Esophagus (tissue), 2 donors: ENCODE data around the gene SPR. TPM values are rescaled to one million over a fixed set of nuclear protein-coding genes. Genes with fewer than 3 reads are reported as not detected.

Experiments used
- H3K27ac ChIP-seq, 2 donors: one replicate each; pipeline ENCODE4 v1.5.1; 2013; ENCODE audit warnings: low read depth in 2 of 2, mild to moderate bottlenecking in 2 of 2, inconsistent platforms in 1 of 2, low read length in 1 of 2, moderate library complexity in 1 of 2
- H3K27me3 ChIP-seq, 2 donors: one replicate each; pipeline ENCODE4 v1.6.1; 2013; ENCODE audit warnings: low read length in 2 of 2, control low read depth in 1 of 2, mild to moderate bottlenecking in 1 of 2; ENCODE audit not compliant: insufficient read depth in 2 of 2, control insufficient read depth in 1 of 2
- H3K36me3 ChIP-seq, 2 donors: one replicate each; pipeline ENCODE4 v1.6.1; 2013; ENCODE audit warnings: low read length in 1 of 2; ENCODE audit not compliant: control insufficient read depth in 2 of 2, insufficient read depth in 2 of 2
- H3K4me1 ChIP-seq, 2 donors: one replicate each; pipeline ENCODE4 v1.6.1; 2013; ENCODE audit warnings: low read length in 1 of 2; ENCODE audit not compliant: control insufficient read depth in 2 of 2, insufficient read depth in 2 of 2
- H3K4me3 ChIP-seq, 2 donors: one replicate each; pipeline ENCODE4 v1.5.1; 2013; ENCODE audit warnings: low read length in 2 of 2, mild to moderate bottlenecking in 2 of 2, low read depth in 1 of 2, moderate library complexity in 1 of 2
- H3K9me3 ChIP-seq, 2 donors: one replicate each; pipeline ENCODE4 v1.6.1; 2013; ENCODE audit warnings: mild to moderate bottlenecking in 2 of 2, low read depth in 1 of 2, low read length in 1 of 2, moderate library complexity in 1 of 2; ENCODE audit not compliant: control insufficient read depth in 2 of 2, insufficient read depth in 1 of 2
- WGBS, 2 donors: extraction: QIAGEN DNeasy Blood & Tissue Kit; methylation state at CpG; one replicate each; pipeline ENCODE4 v1.1.7; 2013; 5-methylcytosine and 5-hydroxymethylcytosine counted together
- polyA plus RNA-seq, 2 donors: library from polyadenylated mRNA; stranded (reverse); fragments of 200-250 nt; gene quantifications; one replicate each; pipeline ENCODE4 v1.2.3, GENCODE V29; 2013
- donor health status: healthy with polysubstance abuse.
- donor health status: Bipolar disorder and iron deficiency.

Gene SPR
- 10 to 100 TPM; 17.2 to 18.2 TPM for polyA plus RNA-seq

DNA sequence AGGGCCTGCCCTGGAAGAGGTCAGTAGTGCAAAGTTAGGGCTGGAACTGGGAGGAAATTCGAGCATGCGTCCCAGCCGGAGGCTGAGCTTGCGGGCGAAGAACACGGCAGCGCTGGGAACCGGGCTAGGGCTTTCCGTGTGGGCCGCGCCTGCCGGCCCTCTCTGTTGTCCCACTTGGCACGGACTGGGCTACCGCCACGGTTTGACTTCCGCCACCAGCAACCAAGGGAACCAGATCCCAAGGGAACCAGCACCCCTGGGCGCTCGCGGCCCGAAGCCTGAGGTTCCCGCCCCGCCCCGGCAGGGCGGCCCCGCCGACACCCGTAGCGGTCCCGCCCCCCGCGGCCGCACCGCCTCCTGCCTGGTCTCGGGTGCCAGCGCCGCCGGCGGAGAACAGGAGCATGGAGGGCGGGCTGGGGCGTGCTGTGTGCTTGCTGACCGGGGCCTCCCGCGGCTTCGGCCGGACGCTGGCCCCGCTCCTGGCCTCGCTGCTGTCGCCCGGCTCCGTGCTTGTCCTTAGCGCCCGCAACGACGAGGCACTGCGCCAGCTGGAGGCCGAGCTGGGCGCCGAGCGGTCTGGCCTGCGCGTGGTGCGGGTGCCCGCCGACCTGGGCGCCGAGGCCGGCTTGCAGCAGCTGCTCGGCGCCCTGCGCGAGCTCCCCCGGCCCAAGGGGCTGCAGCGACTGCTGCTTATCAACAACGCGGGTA, at the start of gene SPR:
TSS of gene SPR (plus strand) at position 377 of the 708 bp plus-strand sequence. CDS start at position 402, 25 bp downstream.
- Histone ChIP-seq H3K27me3 (no peaks in the 10 kb centered on the region), H3K4me3 (peak within 1 kb of the TSS; percentile 81 to 84), H3K36me3 (peaks cover 0 to 2% of the 10 kb centered on the region in 2 donors), H3K4me1 (peaks cover 3 to 7% of the 10 kb centered on the region in 2 donors), H3K27ac (peak within 1 kb of the TSS; percentile 85), H3K9me3 (no peaks in the 10 kb centered on the region)
- 1% methylated on average over 71 to 76 of the region's 76 CpGs for WGBS, 2 donors

DNA sequence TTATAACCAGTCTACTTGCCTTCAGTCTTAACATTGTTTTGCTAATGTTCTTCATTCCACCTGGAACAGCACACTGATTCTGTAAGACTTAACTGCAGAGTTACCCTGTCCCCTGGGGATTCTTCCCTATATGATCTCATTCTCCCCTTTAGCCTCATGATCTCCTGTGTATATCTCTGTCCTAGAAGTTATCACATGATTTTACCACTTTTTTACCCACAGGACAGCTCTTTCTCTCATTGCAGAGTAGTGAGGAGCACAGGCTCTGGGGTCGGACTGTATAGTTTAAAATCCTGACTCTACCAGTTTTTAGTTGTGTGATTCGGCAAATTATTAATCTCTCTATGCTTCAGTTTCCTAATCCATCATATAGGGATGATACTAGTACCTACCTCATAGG, 47.1 kb upstream of the SPR start:
- Histone ChIP-seq H3K27me3 (no peaks in the 10 kb centered on the region), H3K4me1 (no peaks in the 10 kb centered on the region), H3K27ac (no peak overlapping the region), H3K9me3 (no peaks in the 10 kb centered on the region), H3K4me3 (no peak overlapping the region), H3K36me3 (no peaks in the 10 kb centered on the region)
- WGBS, 2 donors = 91 to 94% methylated on average over 2 of the region's 2 CpGs

DNA sequence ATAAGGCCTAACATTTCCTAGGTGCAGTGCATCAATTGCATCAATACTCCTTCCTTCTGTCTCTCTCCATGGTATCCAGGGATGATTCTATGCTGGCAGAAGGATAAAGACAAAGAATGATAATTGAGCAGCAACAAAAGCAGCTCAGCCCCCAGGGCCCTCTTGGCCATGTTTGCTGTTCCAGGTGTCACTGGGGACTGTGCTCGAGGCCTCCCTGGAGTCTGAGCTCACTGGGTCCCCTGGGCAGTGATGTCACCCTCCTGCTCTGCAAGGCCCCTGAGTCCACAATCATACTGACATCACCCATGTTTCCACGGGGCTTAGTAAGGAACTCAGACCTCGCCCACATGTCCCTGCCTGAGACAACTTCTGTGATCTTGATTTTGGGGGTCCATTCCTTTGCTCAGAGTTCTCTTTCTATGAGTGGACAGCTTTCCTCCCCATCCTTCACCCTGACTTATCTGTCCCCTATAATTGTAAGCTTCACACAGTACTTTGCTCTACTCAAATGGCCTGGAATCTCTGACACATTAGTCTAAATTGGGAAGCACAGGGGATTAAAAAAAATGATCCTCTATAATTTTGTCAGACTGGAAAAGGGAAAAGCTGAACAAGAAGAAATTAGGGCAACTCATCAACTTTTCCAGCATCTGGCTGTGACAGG, 45.6 kb upstream of the SPR start:
- Histone ChIP-seq H3K27ac (no peak overlapping the region), H3K36me3 (no peaks in the 10 kb centered on the region), H3K27me3 (no peaks in the 10 kb centered on the region), H3K4me1 (no peaks in the 10 kb centered on the region), H3K4me3 (no peak overlapping the region), H3K9me3 (no peaks in the 10 kb centered on the region)
- WGBS, 2 donors = 67% methylated on average over 3 of the region's 3 CpGs

DNA sequence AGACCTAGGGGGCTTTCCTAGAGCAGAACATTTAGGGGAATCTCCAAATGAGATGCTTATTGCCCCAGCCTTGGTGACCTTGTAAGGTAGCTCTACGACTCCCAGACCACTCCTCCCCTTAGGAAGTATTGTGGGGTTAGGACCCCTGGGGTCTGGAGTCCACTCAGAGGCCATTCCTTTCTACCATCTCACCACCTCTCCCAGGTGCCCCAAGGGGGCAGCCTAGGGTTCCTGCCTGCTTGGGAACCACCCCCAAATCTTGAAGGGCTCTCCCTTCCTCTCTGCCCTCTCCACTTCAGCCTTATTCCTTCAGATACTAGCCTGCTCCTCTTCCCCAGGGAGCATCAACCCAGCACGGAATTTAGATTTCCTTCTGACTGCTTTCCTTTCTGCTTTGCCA, 43.9 kb upstream of the SPR start:
- Histone ChIP-seq H3K27me3 (no peaks in the 10 kb centered on the region), H3K27ac (no peak overlapping the region), H3K9me3 (no peaks in the 10 kb centered on the region), H3K36me3 (no peaks in the 10 kb centered on the region), H3K4me3 (no peak overlapping the region), H3K4me1 (no peaks in the 10 kb centered on the region)
- 69 to 74% methylated on average over 2 of the region's 2 CpGs for WGBS, 2 donors

DNA sequence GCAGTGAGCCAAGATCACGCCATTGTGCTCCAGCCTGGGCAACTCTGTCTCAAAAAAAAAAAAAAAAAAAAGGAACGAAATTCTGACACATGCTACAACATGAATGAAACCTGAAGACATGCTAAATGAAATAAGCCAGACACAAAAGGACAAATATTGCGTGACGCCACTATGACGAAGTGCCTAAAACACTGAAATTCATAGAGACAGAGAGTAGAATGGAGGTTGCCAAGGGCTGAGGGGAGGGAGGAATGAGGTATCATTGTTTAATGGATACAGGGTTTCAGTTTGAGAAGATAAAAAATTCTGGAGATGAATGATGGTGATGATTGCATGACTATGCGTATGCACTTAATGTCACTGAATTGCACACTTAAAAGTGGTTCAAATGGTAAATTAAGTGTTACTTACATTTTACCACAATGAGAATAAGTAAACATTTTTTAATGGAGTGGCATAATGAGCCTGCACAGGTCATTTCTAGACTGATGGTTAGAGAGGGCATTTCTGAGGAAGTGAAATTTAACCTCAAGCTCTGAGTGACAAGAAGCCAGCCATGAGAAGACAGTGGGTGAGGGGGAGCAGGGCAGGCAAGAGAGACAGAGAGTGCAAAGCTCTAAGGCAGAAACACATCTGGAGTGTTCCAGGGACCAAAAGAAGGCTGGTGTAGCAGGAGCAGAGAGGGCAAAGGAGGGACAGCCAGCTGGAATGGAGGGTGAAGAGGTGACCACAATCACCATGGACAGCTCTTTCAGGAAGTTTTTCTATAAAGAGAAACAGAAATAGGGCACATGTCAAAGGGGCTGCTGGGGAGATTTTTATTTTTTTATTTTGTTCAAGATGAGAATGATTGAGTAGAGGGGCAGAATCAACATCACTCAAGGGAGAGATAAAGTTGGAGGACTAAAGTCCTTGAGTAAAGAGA, 40.8 kb upstream of the SPR start:
- H3K27ac ChIP-seq = no peak overlapping the region
- 56 to 71% methylated on average over 6 of the region's 6 CpGs for WGBS, 2 donors

DNA sequence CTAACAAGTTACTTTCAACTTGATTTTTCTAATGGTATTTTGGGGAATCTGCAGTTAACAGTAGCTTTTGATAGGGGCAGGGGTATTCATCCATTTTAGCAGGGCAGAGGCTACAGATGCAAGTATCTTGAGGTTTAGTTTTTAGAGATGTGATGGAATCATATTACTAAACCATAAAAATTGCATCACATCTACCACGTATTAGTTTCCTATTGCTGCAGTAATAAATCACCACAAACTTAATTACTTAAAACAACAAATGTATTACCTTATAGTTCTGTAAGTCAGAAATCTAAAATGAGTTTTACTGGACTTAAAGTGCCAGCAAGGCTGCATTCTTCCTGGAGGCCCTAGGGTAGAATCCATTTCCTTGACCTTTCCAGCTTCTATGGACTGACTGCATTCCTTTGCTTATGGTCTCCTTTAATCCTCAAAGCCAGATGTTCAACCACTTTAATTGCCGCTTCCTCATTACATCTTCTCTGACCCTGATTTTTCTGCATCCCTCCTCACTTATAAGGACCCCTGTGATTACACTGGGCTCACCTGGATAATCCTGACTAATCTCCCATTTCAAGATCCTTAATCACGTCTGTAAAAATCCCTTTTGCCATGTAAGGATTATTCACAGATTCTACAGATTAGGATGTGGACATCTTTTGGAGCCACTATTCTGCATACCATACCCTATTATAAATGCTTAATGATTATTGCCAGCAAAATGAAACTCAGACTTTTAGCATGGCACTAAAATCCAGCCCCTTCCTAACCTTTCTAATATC, 39.5 kb upstream of the SPR start:
- no peaks in the 10 kb centered on the region for H3K4me1 ChIP-seq
- no peaks in the 10 kb centered on the region for H3K9me3 ChIP-seq
- H3K36me3 ChIP-seq = no peaks in the 10 kb centered on the region
- H3K27ac ChIP-seq = no peak overlapping the region
- H3K4me3 ChIP-seq = no peak overlapping the region
- H3K27me3 ChIP-seq = no peaks in the 10 kb centered on the region
- 57 to 65% methylated on average over 3 of the region's 3 CpGs for WGBS, 2 donors

More for the DNA sequence above, 40.8 kb upstream of the SPR start:
- no peaks in the 10 kb centered on the region for H3K36me3 ChIP-seq
- no peak overlapping the region for H3K4me3 ChIP-seq
- no peaks in the 10 kb centered on the region for H3K27me3 ChIP-seq
- no peaks in the 10 kb centered on the region for H3K9me3 ChIP-seq
- H3K4me1 ChIP-seq = no peaks in the 10 kb centered on the region

- Histone ChIP-seq H3K4me1 (no peaks in the 10 kb centered on the region), H3K9me3 (no peaks in the 10 kb centered on the region), H3K27ac (no peak overlapping the region), H3K36me3 (no peaks in the 10 kb centered on the region), H3K27me3 (no peaks in the 10 kb centered on the region), H3K4me3 (no peak overlapping the region)
- WGBS, 2 donors = 85 to 92% methylated on average over 3 of the region's 3 CpGs
These were observed 38.6 kb upstream of the SPR start for GRCh38 chr2:72848436-72849137.

- H3K27me3 ChIP-seq = no peaks in the 10 kb centered on the region
- no peak overlapping the region for H3K27ac ChIP-seq
- no peaks in the 10 kb centered on the region for H3K4me1 ChIP-seq
- no peak overlapping the region for H3K4me3 ChIP-seq
- no peaks in the 10 kb centered on the region for H3K9me3 ChIP-seq
- H3K36me3 ChIP-seq = no peaks in the 10 kb centered on the region
- 70 to 79% methylated on average over 1 of the region's 1 CpG for WGBS, 2 donors
These were observed 38.1 kb upstream of the SPR start for GRCh38 chr2:72849138-72849462.
